Activated naive CD4-positive, alpha-beta T cell treated with anti-CD3 and anti-CD28 coated beads, Interleukin-2, amount 10 ng/mL, durations not matched to agents 5 hours and 36 hours (primary cell): Measurements from ENCODE around the gene PXDN. TPM values are rescaled to one million over a fixed set of nuclear protein-coding genes. Genes with fewer than 3 reads are reported as not detected.

ENCODE experiments used
- total RNA-seq, 2 experiments: library from RNA; stranded (reverse); gene quantifications; one replicate each; pipeline ENCODE4 v1.2.3, GENCODE V29; 2021

Gene PXDN
- total RNA-seq = not detected

DNA sequence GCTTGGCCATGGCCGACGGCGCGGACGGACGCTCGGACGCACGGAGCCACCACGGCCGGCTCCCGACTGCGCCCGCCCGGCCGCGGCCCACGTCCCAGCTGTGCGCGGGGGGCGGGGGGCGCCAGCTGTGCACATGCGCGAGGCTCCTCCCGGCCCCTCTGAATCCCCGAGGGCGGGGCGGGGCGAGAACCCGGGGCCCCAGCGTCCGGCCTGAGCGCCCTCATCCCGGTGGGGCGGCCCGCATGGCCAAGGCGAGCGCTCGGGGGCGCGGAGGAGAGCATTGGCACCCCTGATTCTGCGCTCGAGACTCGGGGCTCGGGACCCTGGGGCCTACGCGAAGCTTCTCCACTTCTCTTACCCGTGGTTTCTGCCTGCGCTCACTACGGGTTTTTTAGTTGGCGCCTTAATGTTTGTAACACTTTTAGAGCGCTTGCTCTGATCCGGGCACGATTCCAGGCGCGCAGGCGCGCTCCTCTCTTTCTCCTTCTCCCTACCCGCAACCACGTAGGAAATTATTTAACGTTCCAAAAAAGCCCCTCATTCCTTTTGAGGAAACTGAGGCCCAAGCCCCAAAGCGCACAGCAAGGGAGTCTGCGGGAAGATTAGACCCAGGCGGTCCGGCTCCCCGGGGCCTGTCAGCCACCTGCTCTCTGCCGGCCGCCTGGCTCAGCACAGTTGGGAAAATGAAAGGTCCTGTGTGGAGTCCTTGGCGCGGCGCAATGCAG is at the start of gene PXDN:
PXDN (minus strand) TSS at position 70 of the 725 bp plus-strand sequence; CDS start at position 10, 60 bp downstream.

